Stimulated activated CD8-positive, alpha-beta memory T cell treated with anti-CD3 and anti-CD28 coated beads, Interleukin-7, amount 100 ng/mL, for 1 hour (primary cell): Measurements from ENCODE around the gene GALR2.

Source experiments
- DNase-seq, 2 donors: peaks; one replicate each; pipeline ENCODE4 v3.0.0-alpha.2; 2020; ENCODE audit warnings: low read depth in 2 of 2

Gene GALR2

DNA sequence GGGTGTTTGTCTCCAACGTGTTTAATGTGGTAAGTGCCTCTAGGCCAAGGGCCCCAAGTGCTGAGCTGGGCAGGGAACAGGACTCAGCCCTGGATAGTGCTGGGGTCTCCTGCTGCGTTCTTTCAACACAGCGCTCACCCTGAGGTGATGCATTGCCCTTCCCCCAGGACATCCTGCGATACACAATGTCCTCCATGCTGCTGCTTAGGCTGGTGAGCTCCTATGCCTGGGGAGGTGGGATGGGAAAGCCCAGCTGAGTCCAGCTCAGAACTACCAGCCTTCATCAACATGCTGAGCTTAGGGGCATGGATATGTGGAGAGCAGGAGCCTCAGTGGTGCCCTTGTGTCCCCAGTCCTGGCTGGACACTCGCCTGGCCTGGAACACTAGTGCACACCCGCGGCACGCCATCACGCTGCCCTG lies 5.0 kb downstream of the GALR2 start:
- DNase-seq = no peak

DNA sequence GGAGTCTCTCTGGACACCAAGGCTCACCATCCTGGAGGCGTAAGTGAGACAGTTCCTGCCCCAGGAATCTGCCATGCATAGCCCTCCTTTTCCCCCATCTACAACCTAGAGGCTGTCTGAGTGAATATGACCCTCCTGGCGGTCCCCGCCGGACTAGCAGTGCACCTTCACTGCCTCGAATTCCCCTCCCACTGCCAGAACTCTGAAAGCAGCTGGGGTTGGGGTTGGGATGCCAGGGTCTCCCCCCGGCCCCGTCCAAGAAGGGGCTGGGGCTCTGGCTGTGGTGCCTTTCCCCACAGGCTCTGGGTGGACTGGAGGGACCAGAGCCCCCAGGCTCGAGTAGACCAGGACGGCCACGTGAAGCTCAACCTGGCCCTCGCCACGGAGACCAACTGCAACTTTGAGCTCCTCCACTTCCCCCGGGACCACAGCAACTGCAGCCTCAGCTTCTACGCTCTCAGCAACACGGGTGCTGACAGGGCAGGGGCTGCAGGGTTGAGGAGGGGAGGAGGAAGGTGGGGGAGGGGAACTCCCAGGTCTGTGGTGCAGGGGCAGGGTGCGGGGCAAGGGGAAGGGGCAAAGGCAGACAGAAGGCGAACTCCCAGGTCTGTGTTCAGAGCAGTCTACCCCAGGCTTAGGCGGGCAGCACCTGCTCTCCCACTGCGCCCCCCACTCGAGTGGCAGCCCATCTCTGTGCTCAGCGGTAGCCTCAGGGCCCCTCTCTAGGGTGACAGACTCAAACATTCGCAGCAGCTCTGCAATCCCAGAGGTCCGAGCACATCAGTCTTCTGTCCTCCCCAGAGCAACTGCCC lies 5.6 kb downstream of the GALR2 start:
- no peak for DNase-seq

GRCh38 chr17:76080768-76081287 lies 6.2 kb downstream of the GALR2 start:
- no peak for DNase-seq

GRCh38 chr17:76081295-76082210 lies 7.0 kb downstream of the GALR2 start:
- no peak for DNase-seq

DNA sequence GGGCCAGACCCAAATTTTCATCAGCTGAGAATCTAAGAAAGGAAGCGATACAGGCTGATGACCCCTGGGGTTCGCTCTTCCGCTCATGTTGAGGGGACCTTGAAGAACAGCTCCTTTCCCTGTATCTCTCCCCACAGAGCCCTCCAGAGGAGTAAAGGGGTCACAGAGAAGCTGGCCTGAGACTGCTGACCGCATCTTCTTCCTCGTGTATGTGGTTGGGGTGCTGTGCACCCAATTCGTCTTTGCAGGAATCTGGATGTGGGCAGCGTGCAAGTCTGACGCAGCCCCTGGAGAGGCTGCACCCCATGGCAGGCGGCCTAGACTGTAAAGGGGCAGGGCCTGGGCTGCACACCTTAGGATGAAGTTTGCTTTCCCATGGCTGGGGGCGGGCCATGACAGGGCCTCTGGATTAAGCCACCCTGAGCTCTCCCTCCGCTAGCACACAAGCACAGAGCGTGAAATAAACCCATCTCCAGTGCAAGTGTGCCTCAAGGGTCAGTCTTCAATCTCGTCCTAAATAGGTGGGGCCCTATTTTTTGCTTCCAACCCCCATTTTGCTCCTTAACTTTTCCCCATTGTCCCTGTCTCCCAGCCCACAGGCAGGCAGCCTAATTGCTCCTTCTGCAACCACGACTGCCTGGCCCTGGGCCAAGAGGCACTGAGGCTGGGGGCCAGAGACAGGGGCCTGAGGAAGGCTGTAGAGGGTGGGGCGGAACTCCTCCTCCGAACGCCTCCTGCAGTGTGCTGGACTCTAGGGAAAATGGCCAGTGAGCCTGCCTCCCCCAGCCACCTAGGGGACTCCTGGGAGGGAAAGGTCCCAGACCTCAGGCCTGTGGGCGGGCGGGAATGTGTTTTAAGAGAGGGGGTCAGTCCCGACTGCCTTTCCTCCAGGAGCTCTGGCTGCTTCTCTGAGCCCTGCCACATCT lies 8.0 kb downstream of the GALR2 start:
- DNase-seq = no peak

DNA sequence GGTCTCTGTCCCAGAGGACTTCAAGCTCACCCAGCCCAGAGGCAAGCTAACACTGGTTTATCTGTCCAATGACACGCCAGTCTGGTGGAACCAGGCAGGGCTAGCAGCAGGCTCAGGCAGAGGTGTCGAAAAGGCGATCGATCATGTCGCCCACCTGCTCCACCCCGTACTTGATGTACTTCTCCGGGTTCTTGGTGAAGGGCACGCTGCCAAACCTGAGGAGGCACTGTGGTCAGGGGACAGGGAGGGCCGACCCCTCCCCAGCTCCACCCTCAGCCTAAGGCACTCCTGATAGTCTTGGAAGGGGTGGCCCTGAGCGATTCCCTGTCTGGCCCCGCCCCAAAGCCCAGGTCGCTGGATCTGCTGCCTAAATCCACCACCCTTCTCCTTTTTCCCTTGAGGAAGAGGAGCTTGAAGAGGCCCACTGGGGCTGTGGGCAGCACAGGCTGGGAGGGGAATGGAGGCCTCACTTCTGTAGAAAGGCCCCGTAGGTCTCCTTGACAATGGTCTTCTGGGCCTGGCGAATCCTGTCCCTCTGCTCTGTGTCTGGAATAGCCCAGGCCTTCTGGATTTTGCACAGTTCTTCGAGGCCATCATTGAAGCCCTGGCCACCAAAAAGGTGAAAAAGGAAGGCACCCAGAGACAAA lies 9.1 kb downstream of the GALR2 start:
- DNase-seq = no peak

- no peak for DNase-seq
Observed at GRCh38 chr17:76085066-76085730, 10.6 kb downstream of the GALR2 start.

GRCh38 chr17:76085731-76086366 lies 11.3 kb downstream of the GALR2 start:
- DNase-seq = no peak

GRCh38 chr17:76086384-76086783 lies 11.8 kb downstream of the GALR2 start:
- DNase-seq = no peak

DNA sequence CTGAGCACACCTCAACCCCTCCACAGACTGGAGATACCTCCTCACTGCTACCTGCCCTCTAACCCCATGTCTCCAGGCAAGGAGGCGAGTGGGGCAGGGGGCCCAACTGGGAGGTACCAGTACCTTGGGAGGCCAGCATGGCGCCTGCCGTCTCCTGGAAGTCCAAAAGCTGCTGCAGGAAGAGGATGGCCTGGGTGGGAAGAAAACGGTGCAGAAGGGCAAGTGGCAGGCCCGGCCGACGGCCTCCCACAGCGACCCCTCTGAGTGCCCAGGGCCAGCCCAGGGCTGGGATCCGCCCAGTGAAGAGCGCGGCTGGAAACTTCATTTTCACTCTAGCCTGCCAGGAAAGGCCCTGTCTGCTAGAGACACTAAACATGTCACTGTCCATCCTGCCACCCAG lies 12.9 kb downstream of the GALR2 start:
- DNase-seq = no peak

- DNase-seq = no peak
Observed at GRCh38 chr17:76088041-76088867, 13.7 kb downstream of the GALR2 start.

GRCh38 chr17:76088868-76089576 lies 14.4 kb downstream of the GALR2 start:
- DNase-seq = no peak

GRCh38 chr17:76089680-76090516 lies 15.3 kb downstream of the GALR2 start:
- DNase-seq = no peak

- no peak for DNase-seq
Observed at GRCh38 chr17:76090517-76091129, 16.0 kb downstream of the GALR2 start.

- no peak for DNase-seq
Observed at GRCh38 chr17:76091526-76092286, 17.1 kb downstream of the GALR2 start.
